A549 (cell line): ENCODE measurements around the gene DIP2A. TPM values are rescaled to one million over a fixed set of nuclear protein-coding genes. Genes with fewer than 3 reads are reported as not detected.

Experiments used
- ATAC-seq, 2 experiments: fragments of 200-7000 bp in 1 of 2; fragments of >200 bp in 1 of 2; cut with Nextera tagmentation in 1 of 2; cut with Tn5 transposase in 1 of 2; 3 replicates each; pipeline versions ENCODE4 v1.8.0 to v1.9.1; 2018 to 2020; ENCODE audit warnings: mild to moderate bottlenecking in 1 of 2, moderate library complexity in 1 of 2
- CTCF ChIA-PET: fragments of 300-600 bp; sonication (Branson Sonifier 250); formaldehyde crosslinking; extraction: SDS; loops from one replicate; lab custom pipeline; 2021; ENCODE audit warnings: antibody characterized with exemption, inconsistent platforms; lab: Yijun Ruan, JAX
- POLR2A ChIA-PET: fragments of 350-600 bp; formaldehyde crosslinking; extraction: SDS; loops from one replicate; lab custom pipeline; 2021; ENCODE audit warnings: antibody characterized with exemption, inconsistent platforms; lab: Yijun Ruan, JAX
- DNase-seq, 2 experiments: peaks; one replicate each; pipeline versions ENCODE4 v3.0.0 to v3.0.0-alpha.2; 2011 to 2016; ENCODE audit warnings: low read depth in 1 of 2, low spot score in 1 of 2
- FAIRE-seq: peaks from 2 replicates; lab custom pipeline; 2011; peaks lifted over from hg19 to GRCh38; lab: Jason Lieb, UNC
- H3K27ac ChIP-seq, 2 experiments: fragments of >200 bp; sonication (Bioruptor Twin); formaldehyde crosslinking; 3 replicates each; pipeline ENCODE4 v1.5.1; 2016 to 2017
- H3K4me1 ChIP-seq: fragments of >200 bp; sonication (Bioruptor Twin); formaldehyde crosslinking; 3 replicates; pipeline ENCODE4 v1.6.1; 2016
- H3K4me2 ChIP-seq: fragments of >200 bp; sonication (Bioruptor Twin); formaldehyde crosslinking; 3 replicates; pipeline ENCODE4 v1.6.1; 2016
- H3K4me3 ChIP-seq: fragments of >200 bp; sonication (Bioruptor Twin); formaldehyde crosslinking; 3 replicates; pipeline ENCODE4 v1.5.1; 2016
- H3K9me3 ChIP-seq: fragments of >200 bp; sonication (Bioruptor Twin); formaldehyde crosslinking; 3 replicates; pipeline ENCODE4 v1.6.1; 2016
- BCL3 ChIP-seq: fragments of >200 bp; sonication (Bioruptor Twin); formaldehyde crosslinking; IDR thresholded peaks from 3 replicates; pipeline ENCODE4 v1.6.1; 2016
- CEBPB ChIP-seq, 2 experiments: fragments of >200 bp in 1 of 2; sonication (Bioruptor Twin) in 1 of 2; formaldehyde crosslinking in 1 of 2; IDR thresholded peaks; 2 replicates each; pipeline ENCODE4 v1.6.1; 2012 to 2016
- CHD4 ChIP-seq: fragments of 200-600 bp; sonication (generic); IDR thresholded peaks from 2 replicates; pipeline ENCODE4 v1.6.1; 2016; ENCODE audit warnings: antibody characterized with exemption, mild to moderate bottlenecking, borderline replicate concordance
- ELK1 ChIP-seq: fragments of 150-350 bp; IDR thresholded peaks from 2 replicates; pipeline ENCODE4 v1.6.1; 2014; ENCODE audit warnings: low read depth, mild to moderate bottlenecking, low read length
- EP300 ChIP-seq, 2 experiments: fragments of >200 bp; sonication (Bioruptor Twin); formaldehyde crosslinking; IDR thresholded peaks; 2 replicates in 1 of 2; 3 replicates in 1 of 2; pipeline ENCODE4 v1.6.1; 2016 to 2017
- HOXA7 ChIP-seq: fragments of 250-450 bp; sonication (Bioruptor Pico); IDR thresholded peaks from 2 replicates; pipeline ENCODE4 v1.5.0; 2020; ENCODE audit warnings: mild to moderate bottlenecking, moderate library complexity
- HOXB5 ChIP-seq: fragments of 250-450 bp; sonication (Bioruptor Pico); IDR thresholded peaks from 2 replicates; pipeline ENCODE4 v1.5.0; 2020; ENCODE audit warnings: mild to moderate bottlenecking, moderate library complexity
- JUN ChIP-seq, 2 experiments: fragments of >200 bp; sonication (Bioruptor Twin); formaldehyde crosslinking; IDR thresholded peaks; 2 replicates in 1 of 2; 3 replicates in 1 of 2; pipeline ENCODE4 v1.6.1; 2016 to 2017
- JUNB ChIP-seq: fragments of >200 bp; sonication (Bioruptor Twin); formaldehyde crosslinking; IDR thresholded peaks from 2 replicates; pipeline ENCODE4 v1.6.1; 2016
- MAX ChIP-seq: IDR thresholded peaks from 2 replicates; pipeline ENCODE4 v1.6.1; 2012
- MYC ChIP-seq: IDR thresholded peaks from 2 replicates; pipeline ENCODE4 v1.6.1; 2012; ENCODE audit warnings: mild to moderate bottlenecking, inconsistent platforms, low read length, improper control_type of control experiment, borderline replicate concordance
- NPAS2 ChIP-seq: fragments of 250-450 bp; sonication (Bioruptor Pico); IDR thresholded peaks from 2 replicates; pipeline ENCODE4 v1.8.0; 2022; ENCODE audit warnings: mild to moderate bottlenecking, moderate library complexity, borderline replicate concordance
- NR3C1 ChIP-seq: fragments of >200 bp; sonication (Bioruptor Twin); formaldehyde crosslinking; IDR thresholded peaks from 3 replicates; pipeline ENCODE4 v1.6.1; 2017
- POLR2A ChIP-seq: IDR thresholded peaks from 2 replicates; pipeline ENCODE4 v1.6.1; 2012; ENCODE audit warnings: mild to moderate bottlenecking, low read length
- RAD21 ChIP-seq, 2 experiments: fragments of >200 bp in 1 of 2; sonication (Bioruptor Twin) in 1 of 2; formaldehyde crosslinking in 1 of 2; IDR thresholded peaks in 1 of 2; conservative IDR thresholded peaks in 1 of 2; 2 replicates in 1 of 2; 3 replicates in 1 of 2; pipeline ENCODE4 v1.6.1; 2012 to 2018; ENCODE audit warnings: inconsistent platforms in 1 of 2
- RARB ChIP-seq: fragments of 250-450 bp; sonication (Bioruptor Pico); IDR thresholded peaks from 2 replicates; pipeline ENCODE4 v1.8.0; 2021; ENCODE audit warnings: mild to moderate bottlenecking, moderate library complexity
- SMC3 ChIP-seq: fragments of >200 bp; sonication (Bioruptor Twin); formaldehyde crosslinking; IDR thresholded peaks from 3 replicates; pipeline ENCODE4 v1.6.1; 2018; ENCODE audit warnings: inconsistent platforms
- TP53 ChIP-seq: fragments of 250-450 bp; sonication (Bioruptor Pico); IDR thresholded peaks from 2 replicates; pipeline ENCODE4 v1.5.0; 2021; ENCODE audit warnings: mild to moderate bottlenecking, moderate library complexity
- USF2 ChIP-seq: fragments of 450-650 bp; IDR thresholded peaks from 2 replicates; pipeline ENCODE4 v1.6.1; 2014; ENCODE audit warnings: antibody characterized with exemption
- ZNF302 ChIP-seq: fragments of 250-450 bp; sonication (Bioruptor Pico); IDR thresholded peaks from 2 replicates; pipeline ENCODE4 v1.9.0; 2021; ENCODE audit warnings: inconsistent platforms, mild to moderate bottlenecking, moderate library complexity
- WGBS: methylation state at CpG from one replicate; pipeline ENCODE4 v1.1.6; 2017; ENCODE audit errors: missing lambda C conversion rate; 5-methylcytosine and 5-hydroxymethylcytosine counted together
- polyA plus RNA-seq, 4 experiments: library from polyadenylated mRNA; depleted of rRNA in 3 of 4; stranded (reverse); fragments of >200 nt; fragmentation: RNase III in 1 of 4; extraction: RNeasy Plus Mini Kit Qiagen cat#74134 plus additional on column Dnase treatment in 1 of 4; gene quantifications; 2 replicates in 3 of 4; 3 replicates in 1 of 4; pipeline ENCODE4 v1.2.3, GENCODE V29; 2011 to 2017
- TF ChIP-seq, protein P1 (sequence below): fragments of 250-450 bp; sonication (Bioruptor Pico); IDR thresholded peaks from 2 replicates; pipeline ENCODE4 v1.5.0; 2021; ENCODE audit warnings: mild to moderate bottlenecking, moderate library complexity, borderline replicate concordance
- TF ChIP-seq, protein P2 (sequence below): IDR thresholded peaks from 2 replicates; pipeline ENCODE4 v1.6.1; 2012
- TF ChIP-seq, protein P3 (sequence below): fragments of 200-600 bp; sonication (generic); IDR thresholded peaks from 2 replicates; pipeline ENCODE4 v1.6.1; 2016; ENCODE audit warnings: antibody characterized with exemption, mild to moderate bottlenecking, moderate library complexity
- TF ChIP-seq, protein P4 (sequence below): fragments of 250-450 bp; sonication (Bioruptor Pico); IDR thresholded peaks from 2 replicates; pipeline ENCODE4 v1.5.0; 2020; ENCODE audit warnings: low read depth, mild to moderate bottlenecking, moderate library complexity

The DIP2A gene
- polyA plus RNA-seq, 2 of the 4 experiments (the other 2 are of a cell fraction) = 13.3 to 18.4 TPM

GRCh38 chr21:46560568-46561444 lies 102.1 kb downstream of the DIP2A start:
- no peak for FAIRE-seq
- no peak overlapping the region for H3K27ac ChIP-seq
- no peak for DNase-seq
- no peak for TF ChIP-seq JUN (IDR thresholded peaks at IDR 0.05)
- TF ChIP-seq, protein P1, sequence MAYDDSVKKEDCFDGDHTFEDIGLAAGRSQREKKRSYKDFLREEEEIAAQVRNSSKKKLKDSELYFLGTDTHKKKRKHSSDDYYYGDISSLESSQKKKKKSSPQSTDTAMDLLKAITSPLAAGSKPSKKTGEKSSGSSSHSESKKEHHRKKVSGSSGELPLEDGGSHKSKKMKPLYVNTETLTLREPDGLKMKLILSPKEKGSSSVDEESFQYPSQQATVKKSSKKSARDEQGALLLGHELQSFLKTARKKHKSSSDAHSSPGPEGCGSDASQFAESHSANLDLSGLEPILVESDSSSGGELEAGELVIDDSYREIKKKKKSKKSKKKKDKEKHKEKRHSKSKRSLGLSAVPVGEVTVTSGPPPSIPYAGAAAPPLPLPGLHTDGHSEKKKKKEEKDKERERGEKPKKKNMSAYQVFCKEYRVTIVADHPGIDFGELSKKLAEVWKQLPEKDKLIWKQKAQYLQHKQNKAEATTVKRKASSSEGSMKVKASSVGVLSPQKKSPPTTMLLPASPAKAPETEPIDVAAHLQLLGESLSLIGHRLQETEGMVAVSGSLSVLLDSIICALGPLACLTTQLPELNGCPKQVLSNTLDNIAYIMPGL (CRISPR knock-in tag) = no peak
- TF ChIP-seq BCL3 = no peak
- TF ChIP-seq, protein P2, sequence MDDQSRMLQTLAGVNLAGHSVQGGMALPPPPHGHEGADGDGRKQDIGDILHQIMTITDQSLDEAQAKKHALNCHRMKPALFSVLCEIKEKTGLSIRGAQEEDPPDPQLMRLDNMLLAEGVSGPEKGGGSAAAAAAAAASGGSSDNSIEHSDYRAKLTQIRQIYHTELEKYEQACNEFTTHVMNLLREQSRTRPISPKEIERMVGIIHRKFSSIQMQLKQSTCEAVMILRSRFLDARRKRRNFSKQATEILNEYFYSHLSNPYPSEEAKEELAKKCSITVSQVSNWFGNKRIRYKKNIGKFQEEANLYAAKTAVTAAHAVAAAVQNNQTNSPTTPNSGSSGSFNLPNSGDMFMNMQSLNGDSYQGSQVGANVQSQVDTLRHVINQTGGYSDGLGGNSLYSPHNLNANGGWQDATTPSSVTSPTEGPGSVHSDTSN = no peak
- no peak for TF ChIP-seq HOXA7 (CRISPR knock-in tag)
- no peak for TF ChIP-seq NR3C1
- H3K4me2 ChIP-seq = no peak overlapping the region
- ChIA-PET POLR2A (no interaction called here), CTCF (interaction anchor here (0.6 to 1.2 kb wide), 2 partner anchors 10 to 31 kb away, joined by 3 read pairs; no protein-coding TSS in a partner anchor)
- no peaks in the 10 kb centered on the region for H3K9me3 ChIP-seq
- ATAC-seq = no peak
- 90% methylated on average over 7 of the region's 19 CpGs for WGBS
- no peak overlapping the region for H3K4me3 ChIP-seq
- no peaks in the 10 kb centered on the region for H3K4me1 ChIP-seq

DNA sequence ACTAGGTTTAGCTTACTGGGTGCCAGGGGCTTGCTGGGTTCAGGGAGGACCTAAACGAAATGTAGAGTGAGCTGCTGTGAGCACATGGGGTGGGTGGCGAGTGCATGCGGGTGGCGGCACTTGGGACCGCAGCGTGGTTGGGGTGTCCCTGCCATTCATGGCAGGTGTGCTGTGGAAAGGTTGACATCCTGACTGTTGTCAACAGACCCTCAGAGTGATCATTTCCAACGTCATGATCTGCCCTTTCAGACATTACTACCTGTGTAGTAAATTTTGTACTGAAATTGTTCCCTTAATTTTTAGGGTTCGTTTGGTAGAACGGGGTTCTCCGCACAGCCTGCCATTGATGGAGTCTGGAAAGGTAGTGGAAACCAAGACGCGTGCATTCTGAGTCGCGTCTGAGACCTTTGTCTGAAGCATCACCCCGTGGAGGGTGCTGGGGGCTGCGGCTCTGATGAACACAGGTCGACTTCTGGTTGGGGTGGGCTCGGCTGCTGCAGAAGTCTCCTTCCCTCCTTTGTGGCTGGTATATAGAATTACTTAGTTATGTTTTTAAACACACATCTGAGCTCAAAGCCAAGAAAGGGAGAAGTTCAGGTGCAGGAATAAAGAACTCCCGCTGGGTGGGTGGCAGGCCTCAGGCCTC lies 102.9 kb downstream of the DIP2A start:
- no peak for DNase-seq
- H3K27ac ChIP-seq = no peak overlapping the region
- 92% methylated on average over 18 of the region's 19 CpGs for WGBS
- no peaks in the 10 kb centered on the region for H3K9me3 ChIP-seq
- ATAC-seq = no peak
- no peaks in the 10 kb centered on the region for H3K4me1 ChIP-seq
- no peak overlapping the region for H3K4me3 ChIP-seq
- CTCF ChIA-PET = interaction anchor here (1.2 kb wide), 1 partner anchor 9 kb away, joined by 3 read pairs; no protein-coding TSS in a partner anchor
- no peak for FAIRE-seq
- H3K4me2 ChIP-seq = no peak overlapping the region
- POLR2A ChIA-PET = no interaction called here
- no peak for TF ChIP-seq HOXB5 (CRISPR knock-in tag)
- no peak for TF ChIP-seq POLR2A
- TF ChIP-seq USF2 = no peak
- TF ChIP-seq CHD4 = no peak
- no peak for TF ChIP-seq MAX
- no peak for TF ChIP-seq JUNB
- no peak for TF ChIP-seq ELK1
- no peak for TF ChIP-seq MYC
- no peak for TF ChIP-seq SMC3
- TF ChIP-seq HOXA7 (CRISPR knock-in tag) = no peak
- TF ChIP-seq RAD21 (conservative IDR thresholded peaks at IDR 0.05 in 1 of 2, IDR thresholded peaks at IDR 0.05 in 1 of 2) = no peak
- TF ChIP-seq CEBPB (IDR thresholded peaks at IDR 0.05) = no peak
- TF ChIP-seq RARB = no peak
- TF ChIP-seq EP300 (IDR thresholded peaks at IDR 0.05) = no peak
- TF ChIP-seq, protein P3, sequence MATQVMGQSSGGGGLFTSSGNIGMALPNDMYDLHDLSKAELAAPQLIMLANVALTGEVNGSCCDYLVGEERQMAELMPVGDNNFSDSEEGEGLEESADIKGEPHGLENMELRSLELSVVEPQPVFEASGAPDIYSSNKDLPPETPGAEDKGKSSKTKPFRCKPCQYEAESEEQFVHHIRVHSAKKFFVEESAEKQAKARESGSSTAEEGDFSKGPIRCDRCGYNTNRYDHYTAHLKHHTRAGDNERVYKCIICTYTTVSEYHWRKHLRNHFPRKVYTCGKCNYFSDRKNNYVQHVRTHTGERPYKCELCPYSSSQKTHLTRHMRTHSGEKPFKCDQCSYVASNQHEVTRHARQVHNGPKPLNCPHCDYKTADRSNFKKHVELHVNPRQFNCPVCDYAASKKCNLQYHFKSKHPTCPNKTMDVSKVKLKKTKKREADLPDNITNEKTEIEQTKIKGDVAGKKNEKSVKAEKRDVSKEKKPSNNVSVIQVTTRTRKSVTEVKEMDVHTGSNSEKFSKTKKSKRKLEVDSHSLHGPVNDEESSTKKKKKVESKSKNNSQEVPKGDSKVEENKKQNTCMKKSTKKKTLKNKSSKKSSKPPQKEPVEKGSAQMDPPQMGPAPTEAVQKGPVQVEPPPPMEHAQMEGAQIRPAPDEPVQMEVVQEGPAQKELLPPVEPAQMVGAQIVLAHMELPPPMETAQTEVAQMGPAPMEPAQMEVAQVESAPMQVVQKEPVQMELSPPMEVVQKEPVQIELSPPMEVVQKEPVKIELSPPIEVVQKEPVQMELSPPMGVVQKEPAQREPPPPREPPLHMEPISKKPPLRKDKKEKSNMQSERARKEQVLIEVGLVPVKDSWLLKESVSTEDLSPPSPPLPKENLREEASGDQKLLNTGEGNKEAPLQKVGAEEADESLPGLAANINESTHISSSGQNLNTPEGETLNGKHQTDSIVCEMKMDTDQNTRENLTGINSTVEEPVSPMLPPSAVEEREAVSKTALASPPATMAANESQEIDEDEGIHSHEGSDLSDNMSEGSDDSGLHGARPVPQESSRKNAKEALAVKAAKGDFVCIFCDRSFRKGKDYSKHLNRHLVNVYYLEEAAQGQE = no peak
- TF ChIP-seq NPAS2 (CRISPR knock-in tag) = no peak
- no peak for TF ChIP-seq ZNF302
- no peak for TF ChIP-seq TP53 (CRISPR knock-in tag)
- TF ChIP-seq, protein P4, sequence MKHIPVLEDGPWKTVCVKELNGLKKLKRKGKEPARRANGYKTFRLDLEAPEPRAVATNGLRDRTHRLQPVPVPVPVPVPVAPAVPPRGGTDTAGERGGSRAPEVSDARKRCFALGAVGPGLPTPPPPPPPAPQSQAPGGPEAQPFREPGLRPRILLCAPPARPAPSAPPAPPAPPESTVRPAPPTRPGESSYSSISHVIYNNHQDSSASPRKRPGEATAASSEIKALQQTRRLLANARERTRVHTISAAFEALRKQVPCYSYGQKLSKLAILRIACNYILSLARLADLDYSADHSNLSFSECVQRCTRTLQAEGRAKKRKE = no peak
